HG02759 (cell line): ENCODE measurements around the gene ANAPC5.
"Not testable (repeated sequence)": the region's sequence is repeated elsewhere in the genome, so short reads cannot be mapped to it uniquely, and the experiment has no call there.

Source experiments
- ATAC-seq: cut with Tn5 transposase; IDR thresholded peaks from one replicate; pipeline ENCODE4 v1.9.1; 2021; ENCODE audit warnings: mild to moderate bottlenecking, moderate library complexity; ENCODE audit not compliant: unreplicated experiment

The ANAPC5 gene

GRCh38 chr12:121351820-121352681 is at the start of gene ANAPC5:
ANAPC5 (minus strand) TSS chr12:121352411; CDS start chr12:121352340, 71 bp downstream.
- peak; percentile 98 for ATAC-seq

GRCh38 chr12:121400332-121401139 is 48.3 kb upstream of the ANAPC5 start:
- peak; percentile 32 for ATAC-seq

- ATAC-seq = peak; percentile 89
Observed at GRCh38 chr12:121399391-121400331, 47.5 kb upstream of the ANAPC5 start, which contains the start of gene RNF34. RNF34 (plus strand) TSS chr12:121400118; CDS start chr12:121400213, 95 bp downstream.

- no peak for ATAC-seq
Observed at GRCh38 chr12:121398355-121398754, 46.1 kb upstream of the ANAPC5 start.

- ATAC-seq = no peak
Observed at GRCh38 chr12:121397521-121397920, 45.3 kb upstream of the ANAPC5 start.

GRCh38 chr12:121392325-121392716 is 40.1 kb upstream of the ANAPC5 start:
- no peak for ATAC-seq

- no peak for ATAC-seq
Observed at GRCh38 chr12:121391619-121392324, 39.6 kb upstream of the ANAPC5 start.

- ATAC-seq = no peak
Observed at GRCh38 chr12:121390856-121391255, 38.6 kb upstream of the ANAPC5 start.

- ATAC-seq = no peak
Observed at GRCh38 chr12:121388421-121388981, 36.3 kb upstream of the ANAPC5 start.

- ATAC-seq = not testable (repeated sequence)
Observed at GRCh38 chr12:121384891-121385290, 32.7 kb upstream of the ANAPC5 start.

GRCh38 chr12:121383601-121384021 is 31.4 kb upstream of the ANAPC5 start:
- ATAC-seq = no peak

- ATAC-seq = no peak
Observed at GRCh38 chr12:121379945-121380344, 27.7 kb upstream of the ANAPC5 start.

- ATAC-seq = no peak
Observed at GRCh38 chr12:121378736-121379135, 26.5 kb upstream of the ANAPC5 start.

- ATAC-seq = no peak
Observed at GRCh38 chr12:121376754-121377697, 24.8 kb upstream of the ANAPC5 start.

GRCh38 chr12:121374945-121375584 is 22.9 kb upstream of the ANAPC5 start:
- not testable (repeated sequence) for ATAC-seq

- ATAC-seq = not testable (repeated sequence)
Observed at GRCh38 chr12:121374336-121374735, 22.1 kb upstream of the ANAPC5 start.

GRCh38 chr12:121373755-121374154 is 21.5 kb upstream of the ANAPC5 start:
- ATAC-seq = no peak

GRCh38 chr12:121371404-121371803 is 19.2 kb upstream of the ANAPC5 start:
- ATAC-seq = no peak
